Stimulated activated naive CD8-positive, alpha-beta T cell treated with anti-CD3 and anti-CD28 coated beads, Interleukin-15, amount 100 ng/mL, for 72 hours (primary cell): Measurements from ENCODE around the gene MICAL2.

Experiments used
- ATAC-seq: fragments of 150-1000 bp; cut with Tn5 transposase; 2 replicates; pipeline ENCODE4 v1.10.0; 2021; ENCODE audit warnings: mild to moderate bottlenecking, moderate library complexity
- DNase-seq, 2 donors: peaks; one replicate each; pipeline ENCODE4 v3.0.0; 2021 to 2022
- H3K27ac Mint-ChIP-seq, 2 donors: one replicate each; pipeline ENCODE4 v1.8.0; 2022; ENCODE audit warnings: mild to moderate bottlenecking in 2 of 2, mixed read lengths in 2 of 2, moderate library complexity in 2 of 2
- H3K27me3 Mint-ChIP-seq: one replicate; pipeline ENCODE4 v1.8.0; 2022; ENCODE audit warnings: mixed read lengths
- H3K4me1 Mint-ChIP-seq: one replicate; pipeline ENCODE4 v1.8.0; 2022; ENCODE audit warnings: mild to moderate bottlenecking, mixed read lengths
- H3K4me3 Mint-ChIP-seq, 2 donors: one replicate each; pipeline ENCODE4 v1.8.0; 2022; ENCODE audit warnings: mild to moderate bottlenecking in 2 of 2, mixed read lengths in 2 of 2, moderate library complexity in 1 of 2
- H3K9me3 Mint-ChIP-seq, 2 donors: one replicate each; pipeline ENCODE4 v1.8.0; 2022; ENCODE audit warnings: mixed read lengths in 2 of 2

The MICAL2 gene

DNA sequence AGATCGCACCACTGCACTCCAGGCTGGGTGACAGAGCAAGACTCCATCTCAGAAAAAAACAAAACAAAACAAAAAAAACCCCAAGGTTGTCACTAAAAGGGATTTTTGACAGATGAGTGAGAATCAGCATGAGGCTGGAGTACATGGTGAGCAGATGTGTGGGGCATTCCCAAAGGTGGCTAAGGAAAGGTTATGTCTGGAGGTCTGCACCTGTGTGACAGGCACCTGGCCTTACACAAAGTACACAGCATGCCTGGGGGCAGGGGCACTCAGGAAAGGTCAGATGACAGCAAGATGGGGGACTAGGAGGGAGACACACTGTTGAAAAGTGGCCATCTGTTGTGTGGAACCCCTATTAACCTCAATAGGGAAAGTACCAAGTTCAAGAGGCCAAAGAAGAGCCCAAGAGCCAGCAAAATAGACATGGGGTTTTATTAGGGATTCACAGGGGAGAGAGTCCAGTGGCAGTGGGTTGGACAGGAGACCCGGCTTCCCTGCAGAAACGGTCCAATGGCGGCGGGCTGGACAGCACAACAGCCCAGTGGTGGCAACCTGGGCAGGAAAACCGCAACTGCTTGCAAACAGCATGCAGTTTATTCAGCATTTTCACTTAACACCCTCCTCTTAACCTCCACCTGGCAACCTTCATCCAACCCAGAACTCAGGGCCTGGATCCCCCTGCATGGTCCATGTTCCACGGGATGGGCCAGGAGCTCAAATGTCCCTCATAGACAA is 101.1 kb downstream of the MICAL2 start:
- peaks cover 79% of the 10 kb centered on the region for H3K4me1 Mint-ChIP-seq
- no peak for DNase-seq
- no peak for ATAC-seq
- peaks cover 0 to 4% of the 10 kb centered on the region in 2 donors for H3K9me3 Mint-ChIP-seq
- no peak overlapping the region for H3K4me3 Mint-ChIP-seq
- no peaks in the 10 kb centered on the region for H3K27me3 Mint-ChIP-seq
- H3K27ac Mint-ChIP-seq, result peak overlapping the region; percentile 8 to 31

DNA sequence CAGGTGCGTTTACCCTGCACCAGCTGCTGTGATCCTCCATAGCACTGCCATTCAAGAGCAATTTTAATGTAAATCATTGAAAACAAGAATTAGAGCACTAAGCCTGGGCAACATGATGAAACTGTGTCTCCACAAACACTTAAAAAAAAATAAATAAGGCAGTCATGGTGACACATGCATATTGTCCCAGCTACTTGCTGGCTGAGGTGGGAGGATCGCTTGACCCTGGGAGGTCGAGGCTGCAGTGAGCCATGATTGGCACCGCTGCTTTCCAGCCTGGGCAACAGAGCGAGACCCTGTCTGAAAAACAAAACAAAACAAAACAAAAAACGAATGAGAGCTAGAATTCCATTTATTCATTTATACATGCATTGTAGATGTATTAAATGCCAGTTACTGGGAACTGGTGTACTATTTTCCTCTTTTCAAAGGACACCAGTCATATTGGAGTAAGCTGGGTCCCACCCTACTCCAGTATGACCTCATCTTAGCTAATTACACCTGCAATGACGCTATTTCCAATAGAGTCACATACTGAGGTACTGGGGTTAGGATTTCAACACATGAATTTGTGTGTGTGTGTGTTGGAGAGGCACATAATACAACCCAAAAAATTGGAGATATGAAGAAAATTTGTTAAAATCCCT is 101.9 kb downstream of the MICAL2 start:
- ATAC-seq (no peak), DNase-seq (no peak)
- Mint-ChIP-seq H3K4me1 (peaks cover 75% of the 10 kb centered on the region), H3K27me3 (no peaks in the 10 kb centered on the region), H3K9me3 (peaks cover 0 to 4% of the 10 kb centered on the region in 2 donors), H3K4me3 (no peak overlapping the region), H3K27ac (no peak overlapping the region)

DNA sequence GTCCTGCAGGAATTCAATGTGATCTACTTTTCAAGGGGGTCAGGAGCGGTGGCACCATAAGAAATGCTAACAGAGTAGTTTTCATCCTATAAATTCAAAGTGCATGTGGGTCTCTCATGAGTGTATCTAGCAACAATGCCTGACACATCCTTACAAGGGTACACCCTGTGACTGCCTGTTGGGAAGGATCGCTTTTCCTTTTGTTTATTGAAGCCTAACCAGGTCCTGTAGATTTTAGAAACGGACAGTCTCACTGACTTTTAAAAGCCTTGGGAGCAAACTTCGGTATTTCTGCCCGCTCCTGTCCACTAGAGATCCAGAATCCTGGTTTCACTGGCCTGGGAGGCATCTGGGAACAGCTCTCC is 102.4 kb downstream of the MICAL2 start:
- no peak for DNase-seq
- Mint-ChIP-seq H3K4me3 (no peak overlapping the region), H3K27ac (no peak overlapping the region), H3K4me1 (peaks cover 72% of the 10 kb centered on the region), H3K9me3 (peaks cover 0 to 4% of the 10 kb centered on the region in 2 donors), H3K27me3 (no peaks in the 10 kb centered on the region)
- no peak for ATAC-seq

DNA sequence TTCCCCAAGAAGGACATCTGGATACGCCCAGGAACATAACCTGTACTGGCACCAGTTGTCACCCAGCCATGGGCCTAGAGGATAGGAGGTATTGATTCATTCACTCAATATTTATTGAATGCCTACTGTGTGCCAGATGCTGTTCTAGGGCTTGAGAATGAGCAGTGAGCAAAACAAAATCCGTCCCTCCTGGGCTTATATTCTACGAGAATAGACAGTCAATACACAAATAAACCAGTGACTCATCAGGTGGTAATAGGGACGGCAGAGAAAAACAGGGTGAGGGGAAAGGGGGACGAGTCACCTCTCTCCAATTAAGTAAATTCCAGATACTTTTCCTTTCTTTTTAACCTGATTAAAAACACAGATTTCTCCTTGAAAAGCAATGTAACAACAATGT is 103.5 kb downstream of the MICAL2 start:
- Mint-ChIP-seq H3K27ac (no peak overlapping the region), H3K4me3 (no peak overlapping the region), H3K27me3 (no peaks in the 10 kb centered on the region), H3K9me3 (peaks cover 0 to 3% of the 10 kb centered on the region in 2 donors), H3K4me1 (peaks cover 68% of the 10 kb centered on the region)
- DNase-seq (no peak), ATAC-seq (peak; percentile 47)

DNA sequence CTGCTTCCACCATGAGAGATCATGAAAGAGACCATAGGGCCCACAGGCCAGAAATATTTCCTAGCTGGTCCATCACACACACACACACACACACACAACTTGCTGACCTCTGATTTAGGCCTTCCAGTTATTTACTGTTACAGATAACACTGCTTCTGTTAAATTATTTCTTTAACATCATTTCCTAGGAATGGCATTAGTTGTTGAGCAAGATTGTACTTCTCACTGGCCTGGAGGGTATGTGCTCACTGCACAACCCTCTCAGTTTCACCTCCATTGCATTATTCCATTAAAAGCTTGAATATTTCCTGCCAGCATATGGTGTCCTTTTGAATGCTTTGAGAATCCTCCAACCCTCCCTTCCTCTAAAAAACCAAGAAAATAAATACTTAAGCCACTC is 104.4 kb downstream of the MICAL2 start:
- ATAC-seq (no peak), DNase-seq (no peak)
- Mint-ChIP-seq H3K9me3 (no peaks in the 10 kb centered on the region), H3K27me3 (no peaks in the 10 kb centered on the region), H3K4me3 (no peak overlapping the region), H3K27ac (no peak overlapping the region), H3K4me1 (peaks cover 59% of the 10 kb centered on the region)

DNA sequence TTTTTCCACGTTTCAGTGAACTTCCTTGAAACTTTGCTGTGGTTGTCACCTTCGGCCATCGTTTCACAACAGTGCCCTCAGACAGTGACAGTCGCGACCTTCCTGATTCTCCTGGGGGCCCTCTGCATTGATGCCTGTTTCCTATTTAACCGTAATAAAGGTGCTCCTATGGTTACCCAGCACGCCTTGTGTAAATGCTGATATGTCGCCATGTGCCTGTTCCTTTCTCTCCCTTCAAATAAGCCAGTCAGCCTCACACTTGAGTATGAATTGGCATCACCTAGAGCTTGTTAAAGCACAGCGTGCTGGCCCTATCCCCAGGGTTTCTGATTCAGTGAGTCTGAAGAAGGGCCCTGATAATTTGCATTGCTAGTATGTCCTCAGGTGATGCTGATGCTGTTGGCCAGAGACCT is 104.8 kb downstream of the MICAL2 start:
- DNase-seq (no peak), ATAC-seq (no peak)
- H3K4me1 Mint-ChIP-seq, result peaks cover 59% of the 10 kb centered on the region
- H3K27ac Mint-ChIP-seq, result no peak overlapping the region
- H3K4me3 Mint-ChIP-seq, result no peak overlapping the region
- H3K9me3 Mint-ChIP-seq, result no peaks in the 10 kb centered on the region
- H3K27me3 Mint-ChIP-seq, result no peaks in the 10 kb centered on the region

DNA sequence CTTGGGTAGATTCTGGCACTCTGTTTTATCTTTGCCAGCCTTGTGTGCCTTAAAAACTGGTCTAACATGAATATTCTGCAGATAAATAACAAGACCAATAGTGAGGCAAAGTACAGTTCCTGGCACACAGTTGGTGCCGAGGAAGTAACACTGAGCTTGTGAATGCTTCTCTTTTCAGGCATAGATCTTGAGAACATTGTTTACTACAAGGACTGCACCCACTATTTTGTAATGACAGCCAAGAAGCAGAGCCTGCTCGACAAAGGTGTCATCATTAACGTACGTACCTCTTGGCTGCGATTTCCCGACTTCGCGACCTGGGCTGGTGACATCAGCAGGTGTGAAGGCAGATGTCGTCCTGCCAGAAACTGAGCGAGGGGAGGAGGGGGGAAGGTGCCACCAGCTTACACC is 105.7 kb downstream of the MICAL2 start:
- DNase-seq, result no peak
- H3K27ac Mint-ChIP-seq, result peak overlapping the region in 1 of 2 donors; percentile 9

DNA sequence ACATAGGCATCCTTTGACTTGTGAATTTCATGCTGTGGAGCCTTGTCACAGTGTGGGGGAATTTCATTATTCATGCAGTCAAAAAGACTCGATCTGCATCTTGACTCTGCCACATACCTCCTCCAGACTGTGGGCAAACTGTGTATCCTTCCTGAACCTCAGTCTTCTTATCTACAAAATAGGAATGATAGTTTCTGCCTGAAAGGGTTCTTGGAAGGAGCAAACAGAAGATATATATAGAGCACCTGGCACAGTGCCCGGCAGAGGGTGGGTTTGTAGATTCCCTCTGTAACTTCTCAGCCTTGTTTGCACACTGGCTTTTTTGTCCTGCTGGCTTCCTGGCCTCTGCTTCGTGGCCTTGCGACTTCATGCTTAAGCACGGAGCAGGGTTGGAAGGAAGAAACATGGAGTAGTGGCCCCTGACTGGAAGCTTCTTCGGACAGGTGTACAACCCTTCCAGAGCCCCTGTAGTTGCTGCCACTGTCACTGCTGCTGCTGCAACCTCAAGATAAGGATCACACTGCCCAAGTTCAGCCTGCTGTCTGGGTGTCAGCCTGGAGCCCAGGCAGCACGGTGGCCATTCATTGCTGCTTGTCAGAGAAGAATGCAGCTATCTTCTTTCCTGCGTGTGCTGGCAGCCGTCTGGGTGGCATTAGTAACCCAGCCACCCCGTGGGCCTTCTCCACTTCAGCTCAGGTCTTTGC is 106.4 kb downstream of the MICAL2 start:
- H3K27me3 Mint-ChIP-seq, result no peaks in the 10 kb centered on the region
- peak overlapping the region in 1 of 2 donors; percentile 19 for H3K27ac Mint-ChIP-seq
- H3K4me3 Mint-ChIP-seq, result no peak overlapping the region
- ATAC-seq (no peak), DNase-seq (no peak)
- H3K9me3 Mint-ChIP-seq, result no peaks in the 10 kb centered on the region
- H3K4me1 Mint-ChIP-seq, result peaks cover 60% of the 10 kb centered on the region

More for the DNA sequence above, 105.7 kb downstream of the MICAL2 start:
- ATAC-seq, result no peak
- H3K27me3 Mint-ChIP-seq, result no peaks in the 10 kb centered on the region
- no peaks in the 10 kb centered on the region for H3K9me3 Mint-ChIP-seq
- H3K4me3 Mint-ChIP-seq, result no peak overlapping the region
- peaks cover 59% of the 10 kb centered on the region for H3K4me1 Mint-ChIP-seq

DNA sequence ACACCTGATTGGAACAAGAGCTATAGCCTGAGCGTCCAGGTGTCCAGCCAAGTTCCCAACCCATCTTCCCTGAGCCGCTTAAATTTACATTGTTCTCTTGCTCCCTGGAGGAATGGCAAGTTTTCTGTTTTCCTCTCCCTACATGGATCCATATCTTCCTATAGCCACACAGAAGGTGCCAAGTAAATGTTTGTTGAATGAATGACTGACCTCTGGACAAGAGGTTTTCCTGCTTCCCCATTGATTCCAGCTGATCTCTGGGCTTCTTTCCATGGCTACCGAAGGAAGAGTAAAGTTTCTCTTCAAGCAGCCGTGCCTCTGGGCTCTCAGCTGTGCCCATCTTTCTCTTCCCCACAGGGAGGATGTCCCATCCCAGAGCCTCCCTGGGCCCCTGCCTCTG is 107.5 kb downstream of the MICAL2 start:
- Mint-ChIP-seq H3K9me3 (no peaks in the 10 kb centered on the region), H3K4me1 (peaks cover 69% of the 10 kb centered on the region), H3K27me3 (no peaks in the 10 kb centered on the region), H3K27ac (peak overlapping the region in 1 of 2 donors; percentile 49), H3K4me3 (no peak overlapping the region)
- ATAC-seq, result no peak
- no peak for DNase-seq

DNA sequence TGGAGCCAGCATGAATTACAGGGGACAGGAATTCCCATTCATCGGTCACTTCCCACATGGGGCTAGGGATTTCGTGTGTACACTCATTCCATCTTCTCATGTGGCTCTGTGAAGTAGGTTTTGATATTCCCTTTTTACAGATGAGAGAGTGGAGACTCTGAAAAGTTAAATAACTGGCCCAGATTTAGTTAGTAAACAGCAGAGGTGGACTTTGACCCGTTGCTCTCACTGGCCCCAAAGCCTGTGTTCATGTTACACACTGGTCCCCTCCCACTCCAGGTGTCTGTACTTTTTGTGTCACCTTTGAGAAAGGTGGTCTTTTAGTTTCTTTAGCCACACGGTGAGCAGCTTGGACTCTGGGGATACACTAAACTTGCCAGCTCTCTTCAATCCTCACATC is 108.5 kb downstream of the MICAL2 start:
- Mint-ChIP-seq H3K4me1 (peaks cover 69% of the 10 kb centered on the region), H3K9me3 (no peaks in the 10 kb centered on the region), H3K27ac (no peak overlapping the region), H3K4me3 (no peak overlapping the region), H3K27me3 (no peaks in the 10 kb centered on the region)
- DNase-seq, result no peak
- no peak for ATAC-seq

DNA sequence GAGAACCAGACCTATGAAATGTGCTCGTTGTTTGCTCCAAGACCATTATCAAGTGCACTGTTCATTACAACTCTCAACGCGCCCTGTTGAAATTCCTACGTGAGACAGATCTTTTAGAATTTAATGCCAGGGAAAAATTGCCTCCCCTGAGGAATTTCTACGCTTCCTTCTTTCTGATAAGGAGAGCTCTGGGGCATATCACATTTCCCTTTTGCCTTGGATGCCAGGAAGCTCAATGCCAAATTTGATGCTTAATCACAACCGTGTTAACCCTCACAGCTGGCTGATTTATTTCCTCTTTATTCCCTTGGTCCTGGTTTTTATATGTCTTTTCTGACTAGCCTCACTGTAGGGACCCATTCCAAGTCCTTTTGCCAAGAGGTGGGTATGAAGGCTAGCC is 109.4 kb downstream of the MICAL2 start:
- Mint-ChIP-seq H3K4me3 (no peak overlapping the region), H3K27ac (no peak overlapping the region), H3K4me1 (peaks cover 69% of the 10 kb centered on the region), H3K27me3 (no peaks in the 10 kb centered on the region), H3K9me3 (no peaks in the 10 kb centered on the region)
- DNase-seq, result no peak
- ATAC-seq, result no peak

DNA sequence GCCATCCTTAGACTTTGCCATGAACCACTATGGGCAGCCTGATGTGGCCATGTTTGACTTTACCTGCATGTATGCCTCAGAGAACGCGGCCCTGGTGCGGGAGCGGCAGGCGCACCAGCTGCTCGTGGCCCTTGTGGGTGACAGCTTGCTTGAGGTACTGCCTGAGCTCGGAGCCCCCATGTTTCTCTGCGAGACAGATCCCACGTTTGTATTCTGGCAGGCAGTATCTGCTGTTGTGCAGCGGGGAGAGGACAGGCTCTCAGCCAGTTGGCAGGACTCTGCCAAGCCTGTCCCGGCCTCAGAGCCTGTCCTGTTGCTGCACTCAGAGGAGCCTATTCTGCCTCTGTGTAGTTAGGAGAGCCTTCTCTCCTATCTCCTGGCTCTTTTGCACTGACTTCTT is 109.9 kb downstream of the MICAL2 start:
- DNase-seq, result no peak
- no peaks in the 10 kb centered on the region for H3K27me3 Mint-ChIP-seq
- H3K27ac Mint-ChIP-seq, result peak overlapping the region in 1 of 2 donors; percentile 15
- no peak overlapping the region for H3K4me3 Mint-ChIP-seq
- H3K9me3 Mint-ChIP-seq, result no peaks in the 10 kb centered on the region
- ATAC-seq, result no peak
- peaks cover 69% of the 10 kb centered on the region for H3K4me1 Mint-ChIP-seq

DNA sequence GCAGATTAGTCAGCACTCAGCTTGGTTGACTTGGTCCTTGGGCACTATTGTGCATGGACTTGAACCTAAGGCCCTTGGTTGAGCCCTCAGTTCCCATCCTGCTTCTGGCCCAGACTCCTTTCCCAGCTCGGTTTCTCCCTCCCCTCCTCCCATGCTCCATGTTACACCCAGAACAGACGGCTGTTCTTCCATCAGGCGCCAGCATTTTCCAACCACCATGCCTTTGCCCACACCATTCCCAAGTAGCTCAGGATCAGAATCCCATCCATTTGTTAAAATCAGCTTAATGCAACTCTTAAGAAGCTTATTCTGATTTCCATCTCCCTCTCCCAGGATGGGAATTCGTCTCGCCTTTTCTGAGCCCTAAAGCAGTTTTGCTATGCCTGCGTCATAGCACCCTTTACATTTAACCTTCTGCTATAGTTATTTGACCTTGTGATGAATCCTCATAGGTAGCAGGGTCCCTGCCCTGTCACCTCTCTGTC is 110.7 kb downstream of the MICAL2 start:
- Mint-ChIP-seq H3K4me3 (no peak overlapping the region), H3K4me1 (peaks cover 66% of the 10 kb centered on the region), H3K27ac (no peak overlapping the region)

DNA sequence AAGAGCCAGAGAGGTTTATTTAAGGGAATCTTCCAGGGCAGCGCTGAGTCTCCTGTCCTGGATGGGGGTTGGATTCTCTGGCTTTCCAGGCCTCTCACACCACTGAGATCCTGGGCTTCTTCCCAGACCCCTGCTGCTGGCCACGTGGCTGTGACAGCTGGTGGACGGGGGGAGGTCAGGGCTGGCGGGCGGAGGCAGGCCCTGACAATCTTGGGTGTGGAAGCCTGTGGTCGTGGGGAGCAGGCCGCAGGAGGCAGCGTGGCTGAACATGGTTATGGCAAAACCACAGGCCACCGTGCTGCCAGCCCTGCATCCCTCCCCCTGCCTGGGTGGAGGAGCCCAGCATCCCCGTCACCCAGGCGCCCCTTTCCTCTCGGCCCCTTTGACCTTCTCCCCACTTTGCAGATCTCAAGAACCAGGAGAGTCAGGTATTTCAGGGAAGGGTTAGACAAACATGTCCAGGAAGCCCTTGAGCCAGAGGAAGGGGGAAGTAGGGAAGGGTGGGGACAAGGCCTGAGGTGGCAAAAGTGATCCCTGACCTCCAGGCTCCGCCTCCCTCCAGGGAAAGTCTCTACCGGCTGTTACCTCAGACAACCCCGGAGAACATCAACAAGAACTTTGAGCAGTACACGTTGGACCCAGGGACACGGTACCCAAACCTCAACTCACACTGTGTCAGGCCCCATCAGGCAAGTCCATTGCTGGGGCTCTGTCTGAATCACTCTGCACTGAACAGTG is 111.8 kb downstream of the MICAL2 start:
- H3K27me3 Mint-ChIP-seq, result no peaks in the 10 kb centered on the region
- no peak for DNase-seq
- no peaks in the 10 kb centered on the region for H3K9me3 Mint-ChIP-seq
- peak overlapping the region in 1 of 2 donors; percentile 40 for H3K27ac Mint-ChIP-seq
- no peak for ATAC-seq
- H3K4me1 Mint-ChIP-seq, result peaks cover 60% of the 10 kb centered on the region
- H3K4me3 Mint-ChIP-seq, result no peak overlapping the region

More for the DNA sequence above, 110.7 kb downstream of the MICAL2 start:
- no peak for ATAC-seq
- Mint-ChIP-seq H3K27me3 (no peaks in the 10 kb centered on the region), H3K9me3 (no peaks in the 10 kb centered on the region)
- DNase-seq, result no peak

DNA sequence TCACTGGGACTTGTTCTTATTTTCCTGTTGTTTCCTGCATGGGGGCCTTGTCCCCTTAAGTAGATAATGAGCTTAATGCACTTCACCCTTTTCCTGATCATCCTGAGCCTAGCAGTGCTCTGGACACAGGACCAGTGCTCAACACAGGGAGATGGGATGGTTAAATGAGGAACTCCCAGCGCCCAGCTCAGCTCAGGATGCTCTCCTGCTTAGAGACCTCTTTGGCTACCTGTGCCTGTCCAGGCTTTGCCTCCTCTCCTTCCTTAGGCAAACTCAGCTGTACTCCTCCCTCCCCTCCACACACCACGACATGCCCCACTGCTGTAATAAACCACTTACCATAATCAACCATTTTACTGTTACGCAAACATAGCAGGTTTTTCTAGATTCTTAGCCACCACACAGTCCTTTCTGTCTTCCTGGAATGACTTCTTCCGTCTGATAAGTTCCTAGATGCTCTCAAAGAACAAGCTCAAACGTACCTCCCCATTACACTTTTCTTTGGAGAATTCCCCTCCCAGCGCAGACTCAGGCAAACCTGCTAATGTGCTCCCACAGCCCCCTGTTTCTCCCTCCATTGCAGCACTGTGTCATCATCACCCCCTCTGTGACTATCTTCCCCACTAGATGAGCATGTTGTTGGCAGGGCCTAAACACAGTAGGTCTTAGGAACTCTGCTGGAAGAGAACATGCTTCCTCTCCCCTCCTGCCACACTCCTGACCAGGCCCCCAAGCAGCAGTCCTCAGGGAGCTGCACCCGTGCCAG is 113.6 kb downstream of the MICAL2 start:
- no peaks in the 10 kb centered on the region for H3K9me3 Mint-ChIP-seq
- ATAC-seq (peak; percentile 55), DNase-seq (no peak)
- peak overlapping the region; percentile 76 to 84 for H3K4me3 Mint-ChIP-seq
- no peaks in the 10 kb centered on the region for H3K27me3 Mint-ChIP-seq
- H3K27ac Mint-ChIP-seq, result peak overlapping the region; percentile 84 to 98
- H3K4me1 Mint-ChIP-seq, result peaks cover 52% of the 10 kb centered on the region
